ENCODE measurements around the gene REG4. TPM values are rescaled to one million over a fixed set of nuclear protein-coding genes. Genes with fewer than 3 reads are reported as not detected.

REG4 gene
- total RNA-seq, 2 experiments from 2014 or later: 9.1 to 10.3 TPM

DNA sequence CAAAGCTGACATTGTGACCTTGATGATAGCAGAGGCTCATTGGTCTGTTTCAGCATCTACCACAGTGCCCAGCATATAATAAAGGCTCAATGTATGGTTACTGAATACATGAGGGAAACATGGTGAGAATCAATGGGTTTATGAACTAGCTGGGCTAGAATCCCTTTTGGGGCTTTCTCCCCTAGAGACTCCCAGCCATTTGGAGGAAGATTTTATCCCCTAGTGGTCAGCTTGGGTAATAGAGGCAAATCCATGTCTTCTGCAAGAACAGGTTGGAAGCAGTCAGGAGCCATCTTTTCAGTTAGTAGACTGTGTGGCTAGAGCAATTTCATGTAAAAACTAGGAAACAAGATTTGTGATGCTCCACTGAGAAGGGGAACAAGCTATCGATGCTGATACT lies 15.8 kb upstream of the REG4 start:
- POLR2A ChIA-PET: no interaction called here

DNA sequence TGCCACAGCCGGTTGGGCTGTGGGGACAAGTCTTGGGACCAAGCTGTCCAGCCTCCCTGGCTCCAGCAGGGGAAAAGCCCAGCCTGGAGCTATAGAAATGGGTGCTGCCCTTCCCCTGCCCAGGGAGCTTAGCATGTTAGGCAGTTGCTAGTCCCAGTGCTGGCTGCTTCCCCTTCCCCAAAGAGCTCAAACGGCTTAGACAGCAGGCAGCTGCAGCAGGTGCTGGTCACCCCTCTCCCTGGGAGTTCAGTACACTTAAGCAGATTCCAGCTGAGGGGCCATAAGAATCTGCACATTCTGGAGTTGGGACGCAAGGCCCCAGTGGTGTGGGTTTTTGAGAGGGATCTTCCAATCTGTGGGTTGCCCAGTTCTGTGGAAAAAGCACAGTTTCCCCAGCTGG lies 11.1 kb upstream of the REG4 start:
- no peaks in the 10 kb centered on the region for H3K36me3 Mint-ChIP-seq
- H3K4me1 Mint-ChIP-seq: no peaks in the 10 kb centered on the region
- H3K27ac Mint-ChIP-seq: no peak overlapping the region
- ATAC-seq (ENCODE audit: low read depth): no peak
- no peak for DNase-seq
- H3K9me3 Mint-ChIP-seq: no peaks in the 10 kb centered on the region
- H3K4me3 Mint-ChIP-seq: no peak overlapping the region
- peaks cover 36% of the 10 kb centered on the region for H3K27me3 Mint-ChIP-seq
- POLR2A ChIA-PET: no interaction called here

More for the DNA sequence above, 15.8 kb upstream of the REG4 start:
- Mint-ChIP-seq H3K27me3 (peaks cover 31% of the 10 kb centered on the region), H3K27ac (no peak overlapping the region), H3K4me1 (no peaks in the 10 kb centered on the region), H3K36me3 (no peaks in the 10 kb centered on the region), H3K4me3 (no peak overlapping the region), H3K9me3 (no peaks in the 10 kb centered on the region)
- no peak for DNase-seq
- no peak for ATAC-seq (ENCODE audit: low read depth)

DNA sequence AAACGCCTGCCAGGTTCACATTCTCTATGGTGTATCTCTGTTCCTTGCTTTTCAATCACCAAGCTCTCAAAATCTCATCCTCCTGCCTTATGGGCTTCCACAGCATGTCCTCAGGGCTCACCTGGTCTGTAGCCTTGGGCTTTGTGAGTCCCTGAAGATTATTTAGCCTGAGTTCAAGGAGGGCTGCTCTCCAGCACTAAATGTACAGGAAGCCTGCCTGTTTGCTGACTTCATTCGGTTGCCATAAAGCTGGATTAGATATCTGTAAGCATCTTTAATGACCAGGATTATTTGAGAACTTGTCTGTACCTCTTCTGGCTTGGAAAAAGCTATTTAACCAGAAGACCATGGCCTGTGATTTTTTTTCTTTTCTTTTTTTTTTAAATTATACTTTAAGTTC lies 6.9 kb upstream of the REG4 start:
- Mint-ChIP-seq H3K9me3 (no peaks in the 10 kb centered on the region), H3K36me3 (no peaks in the 10 kb centered on the region), H3K4me3 (no peak overlapping the region), H3K27me3 (peaks cover 52% of the 10 kb centered on the region), H3K27ac (no peak overlapping the region), H3K4me1 (no peaks in the 10 kb centered on the region)
- DNase-seq (no peak), ATAC-seq (ENCODE audit: low read depth) (no peak)
- POLR2A ChIA-PET: no interaction called here

DNA sequence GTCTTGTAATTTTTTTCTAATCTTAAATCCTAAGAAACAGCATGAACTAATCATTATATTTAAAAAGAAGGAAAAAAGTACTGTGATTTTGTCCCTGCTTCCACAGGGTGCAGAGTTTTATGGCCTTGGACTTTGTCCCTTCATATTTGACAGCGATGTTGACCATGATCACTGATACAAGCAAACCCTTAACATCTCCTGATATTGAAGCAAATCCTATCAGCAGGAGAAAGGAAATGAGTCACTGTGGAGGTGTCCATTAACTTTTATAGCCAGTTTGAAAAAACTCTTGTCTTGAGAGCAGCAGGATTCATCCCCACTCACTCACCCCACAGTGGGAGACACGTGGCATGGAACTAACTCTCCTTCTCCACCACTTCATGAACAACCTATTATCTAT lies 5.1 kb upstream of the REG4 start:
- POLR2A ChIA-PET: no interaction called here
- no peaks in the 10 kb centered on the region for H3K36me3 Mint-ChIP-seq
- no peaks in the 10 kb centered on the region for H3K4me1 Mint-ChIP-seq
- no peak overlapping the region for H3K4me3 Mint-ChIP-seq
- H3K27me3 Mint-ChIP-seq: peaks cover 45% of the 10 kb centered on the region
- H3K27ac Mint-ChIP-seq: no peak overlapping the region
- no peaks in the 10 kb centered on the region for H3K9me3 Mint-ChIP-seq
- ATAC-seq (ENCODE audit: low read depth) (no peak), DNase-seq (no peak)

DNA sequence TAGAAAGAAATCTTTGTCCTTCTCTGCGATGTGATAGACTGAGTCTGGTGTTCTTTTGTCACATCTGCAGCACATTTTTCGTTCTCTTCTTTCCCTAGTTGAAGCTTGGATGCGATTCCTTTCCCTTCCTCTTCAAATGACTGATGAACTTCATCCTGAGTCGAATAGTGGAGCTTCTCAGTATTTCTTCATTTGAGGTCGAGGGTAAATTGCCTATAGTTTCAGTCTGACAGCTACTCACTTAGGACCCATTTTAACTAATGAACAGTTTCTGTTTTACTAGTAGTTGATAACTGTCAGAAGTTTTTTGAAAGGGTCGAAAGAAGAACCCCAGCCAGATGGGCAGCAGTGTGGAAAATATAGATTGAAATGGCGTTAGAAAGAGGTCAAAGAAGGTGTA lies 4.7 kb upstream of the REG4 start:
- no peak for DNase-seq
- Mint-ChIP-seq H3K27ac (no peak overlapping the region), H3K36me3 (no peaks in the 10 kb centered on the region), H3K4me1 (no peaks in the 10 kb centered on the region), H3K27me3 (peaks cover 45% of the 10 kb centered on the region), H3K4me3 (no peak overlapping the region), H3K9me3 (no peaks in the 10 kb centered on the region)
- no peak for ATAC-seq (ENCODE audit: low read depth)
- POLR2A ChIA-PET: no interaction called here

DNA sequence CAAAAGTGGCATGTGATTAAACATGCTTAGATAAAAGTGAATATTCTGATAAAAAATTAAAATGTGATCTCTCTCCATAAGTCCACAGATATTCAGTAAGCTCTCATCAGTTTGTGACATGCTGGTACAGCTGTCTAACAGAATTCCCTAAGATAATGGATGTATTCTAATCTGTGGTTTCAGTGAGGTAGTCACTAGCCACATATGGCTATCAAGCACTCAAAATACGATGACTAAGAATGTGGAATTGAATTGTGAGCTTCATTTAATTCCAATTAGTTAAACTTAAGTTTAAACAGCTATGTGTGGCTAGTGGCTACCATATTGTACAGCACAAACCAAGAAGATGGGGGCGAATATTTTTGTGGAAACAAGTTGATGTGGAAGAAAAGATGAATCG lies 4.1 kb upstream of the REG4 start:
- H3K4me1 Mint-ChIP-seq: no peaks in the 10 kb centered on the region
- H3K9me3 Mint-ChIP-seq: no peaks in the 10 kb centered on the region
- H3K27me3 Mint-ChIP-seq: peaks cover 48% of the 10 kb centered on the region
- DNase-seq (no peak), ATAC-seq (ENCODE audit: low read depth) (no peak)
- POLR2A ChIA-PET: no interaction called here
- H3K36me3 Mint-ChIP-seq: no peaks in the 10 kb centered on the region
- no peak overlapping the region for H3K27ac Mint-ChIP-seq
- no peak overlapping the region for H3K4me3 Mint-ChIP-seq

DNA sequence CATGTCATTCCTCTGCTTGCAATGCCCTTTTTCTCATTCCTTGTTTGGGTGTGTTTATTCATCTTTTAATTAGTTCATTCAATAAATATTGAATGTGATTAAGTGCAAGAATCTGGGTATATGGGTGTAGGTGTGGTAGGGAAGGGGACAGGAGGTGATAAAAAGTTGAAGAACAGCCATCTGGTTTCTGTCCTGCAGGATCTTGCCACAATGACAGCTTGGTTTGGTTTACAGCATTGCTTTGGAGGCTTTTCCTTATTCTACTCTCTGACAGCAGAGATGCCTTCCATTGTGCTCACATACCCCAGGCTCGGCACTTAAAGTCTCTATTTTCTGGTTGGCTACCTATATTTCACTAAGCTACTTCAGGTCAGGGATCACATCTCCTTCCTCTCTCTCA lies 3.0 kb upstream of the REG4 start:
- POLR2A ChIA-PET: no interaction called here
- no peak overlapping the region for H3K27ac Mint-ChIP-seq
- no peak for DNase-seq
- H3K4me1 Mint-ChIP-seq: peaks cover 1% of the 10 kb centered on the region
- peaks cover 39% of the 10 kb centered on the region for H3K27me3 Mint-ChIP-seq
- ATAC-seq (ENCODE audit: low read depth): no peak
- H3K9me3 Mint-ChIP-seq: no peaks in the 10 kb centered on the region
- H3K4me3 Mint-ChIP-seq: no peak overlapping the region
- H3K36me3 Mint-ChIP-seq: no peaks in the 10 kb centered on the region

DNA sequence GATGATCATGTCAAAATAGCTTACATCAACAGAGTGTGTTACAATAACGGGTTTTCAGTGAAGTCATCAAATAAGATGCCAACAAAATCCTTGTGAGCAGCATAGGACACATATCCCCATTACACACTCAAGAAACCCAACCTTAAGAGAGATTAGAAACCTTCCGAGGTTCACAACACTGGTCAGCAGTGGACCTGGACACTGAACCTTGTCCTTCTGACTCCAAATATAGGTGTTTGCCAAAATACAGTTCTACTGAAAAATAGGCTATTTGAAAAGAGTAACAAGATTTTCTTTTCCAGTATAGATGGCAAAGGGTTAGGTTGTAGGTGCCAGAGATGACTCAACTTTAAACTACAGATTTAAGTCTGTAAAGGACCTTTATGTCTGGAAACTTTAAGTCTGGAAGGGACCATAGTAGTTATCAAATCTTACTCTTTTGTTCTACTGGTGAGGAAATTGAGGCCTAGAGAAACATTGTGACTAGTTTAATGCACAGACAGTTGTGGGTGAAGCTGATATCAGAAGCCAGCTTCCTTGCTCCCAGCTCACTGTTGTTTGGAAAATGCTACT lies 811 bp upstream of the REG4 start:
- no peak for ATAC-seq (ENCODE audit: low read depth)
- POLR2A ChIA-PET: no interaction called here

DNA sequence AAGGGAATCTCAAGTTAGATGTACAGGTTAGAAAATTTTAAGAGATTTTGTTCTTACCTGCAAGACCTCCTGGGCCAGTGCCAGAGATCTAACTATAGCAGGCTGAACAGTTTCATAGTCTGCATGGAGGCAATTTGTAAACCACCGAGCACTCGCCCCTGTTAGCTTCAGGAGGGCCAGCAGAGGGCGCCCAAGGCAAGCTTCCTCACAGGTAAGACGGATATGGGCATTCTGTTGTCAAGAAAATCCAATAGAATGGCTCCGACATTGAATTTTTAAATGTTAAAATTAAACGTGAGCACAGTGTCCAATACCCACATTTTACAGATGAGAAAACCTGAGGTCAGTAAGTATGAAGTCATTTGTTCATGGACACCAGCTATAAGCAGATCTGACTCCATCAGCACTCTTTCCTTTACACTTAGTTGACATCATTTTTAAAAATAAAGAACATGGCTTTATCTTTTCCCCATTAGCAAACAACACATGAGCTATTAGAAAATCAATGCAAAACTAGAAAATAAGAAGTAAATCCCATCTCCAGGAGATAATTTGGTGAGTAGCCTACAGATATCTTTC lies 2.2 kb downstream of the REG4 start:
- ATAC-seq (ENCODE audit: low read depth): peak; percentile 95
- no peaks in the 10 kb centered on the region for H3K36me3 Mint-ChIP-seq

More for the DNA sequence above, 811 bp upstream of the REG4 start:
- peaks cover 6% of the 10 kb centered on the region for H3K4me1 Mint-ChIP-seq
- DNase-seq: no peak
- no peaks in the 10 kb centered on the region for H3K9me3 Mint-ChIP-seq
- H3K27ac Mint-ChIP-seq: no peak overlapping the region
- peaks cover 54% of the 10 kb centered on the region for H3K27me3 Mint-ChIP-seq
- no peak overlapping the region for H3K4me3 Mint-ChIP-seq
- H3K36me3 Mint-ChIP-seq: no peaks in the 10 kb centered on the region

DNA sequence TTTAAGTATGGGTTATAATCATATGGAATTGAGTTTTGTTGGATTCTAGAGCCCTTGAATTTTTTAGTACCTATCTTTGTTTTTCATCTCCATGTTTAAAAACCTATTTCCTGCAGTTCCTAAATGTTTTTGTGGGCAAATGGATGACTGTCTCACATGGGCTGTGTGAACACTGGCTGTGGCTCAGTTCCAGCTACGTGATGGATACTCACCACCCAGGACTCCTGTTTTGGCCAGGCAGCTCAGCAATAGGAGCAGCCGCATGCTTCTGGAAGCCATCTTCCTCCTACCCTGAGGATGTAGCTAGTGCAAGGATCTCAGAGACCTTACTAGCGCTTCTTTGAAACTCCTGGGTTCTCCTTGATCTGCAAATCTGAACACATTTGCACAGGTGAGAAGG lies 2.8 kb downstream of the REG4 start:
- Mint-ChIP-seq H3K9me3 (no peaks in the 10 kb centered on the region), H3K27me3 (peaks cover 47% of the 10 kb centered on the region), H3K4me1 (peaks cover 6% of the 10 kb centered on the region), H3K36me3 (no peaks in the 10 kb centered on the region), H3K4me3 (no peak overlapping the region), H3K27ac (no peak overlapping the region)
- POLR2A ChIA-PET: interaction anchor here (0.9 to 2.1 kb wide), 2 partner anchors 10 to 64 kb away, joined by 5 to 8 read pairs; no protein-coding TSS in a partner anchor
- no peak for ATAC-seq (ENCODE audit: low read depth)
- no peak for DNase-seq

More for the DNA sequence above, 2.2 kb downstream of the REG4 start:
- DNase-seq: peak; percentile 76
- Mint-ChIP-seq H3K9me3 (no peaks in the 10 kb centered on the region), H3K27ac (no peak overlapping the region), H3K4me3 (peak overlapping the region; percentile 16), H3K4me1 (peaks cover 6% of the 10 kb centered on the region), H3K27me3 (peaks cover 50% of the 10 kb centered on the region)
- POLR2A ChIA-PET: interaction anchor here (0.9 to 2.1 kb wide), 2 partner anchors 10 to 65 kb away, joined by 5 to 8 read pairs; no protein-coding TSS in a partner anchor

DNA sequence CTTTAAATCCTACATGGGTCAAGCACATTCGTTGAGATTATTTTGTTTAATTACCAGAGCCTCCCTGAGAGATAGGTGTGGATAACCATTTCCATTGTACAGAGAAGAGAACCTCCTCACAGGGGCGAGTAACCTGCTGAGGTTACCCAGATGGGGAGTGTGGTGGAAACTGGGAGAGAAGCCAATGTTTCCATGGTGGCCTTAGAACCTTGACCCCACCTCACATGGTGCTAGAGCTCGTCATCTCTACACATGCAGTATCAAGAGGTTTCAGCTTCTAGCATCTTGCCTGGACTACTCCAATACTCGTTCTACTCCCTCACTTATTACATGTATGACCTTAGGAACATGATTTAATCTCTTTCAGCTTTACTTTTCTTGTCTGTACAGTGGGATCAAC lies 4.8 kb downstream of the REG4 start:
- H3K4me3 Mint-ChIP-seq: no peak overlapping the region
- peaks cover 43% of the 10 kb centered on the region for H3K27me3 Mint-ChIP-seq
- no peaks in the 10 kb centered on the region for H3K9me3 Mint-ChIP-seq
- H3K27ac Mint-ChIP-seq: no peak overlapping the region
- no peak for DNase-seq
- no peak for ATAC-seq (ENCODE audit: low read depth)
- no peaks in the 10 kb centered on the region for H3K36me3 Mint-ChIP-seq
- POLR2A ChIA-PET: no interaction called here
- H3K4me1 Mint-ChIP-seq: peaks cover 6% of the 10 kb centered on the region

DNA sequence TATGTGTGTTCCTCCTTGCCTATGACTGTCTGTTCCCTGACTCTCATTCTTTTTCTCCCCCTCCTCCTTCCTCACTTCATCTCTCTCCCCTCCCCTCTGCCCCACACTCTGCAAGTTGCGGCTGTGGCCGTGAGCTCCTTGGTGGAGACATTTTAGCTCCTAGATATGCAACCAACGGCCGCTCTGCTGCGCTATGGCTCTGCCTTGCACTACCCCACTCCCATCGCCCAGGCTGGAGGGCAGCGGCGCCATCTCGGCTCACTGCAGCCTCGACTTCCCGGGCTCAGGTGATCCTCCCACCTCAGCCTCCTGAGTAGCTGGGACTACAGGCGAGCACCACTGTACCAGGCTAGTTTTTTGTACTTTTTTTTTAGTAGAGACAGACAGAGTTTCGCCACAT lies 5.5 kb downstream of the REG4 start:
- no peak overlapping the region for H3K4me3 Mint-ChIP-seq
- POLR2A ChIA-PET: no interaction called here
- H3K27me3 Mint-ChIP-seq: peaks cover 36% of the 10 kb centered on the region
- DNase-seq (no peak), ATAC-seq (ENCODE audit: low read depth) (no peak)
- peaks cover 7% of the 10 kb centered on the region for H3K4me1 Mint-ChIP-seq
- H3K9me3 Mint-ChIP-seq: no peaks in the 10 kb centered on the region
- no peaks in the 10 kb centered on the region for H3K36me3 Mint-ChIP-seq
- no peak overlapping the region for H3K27ac Mint-ChIP-seq

DNA sequence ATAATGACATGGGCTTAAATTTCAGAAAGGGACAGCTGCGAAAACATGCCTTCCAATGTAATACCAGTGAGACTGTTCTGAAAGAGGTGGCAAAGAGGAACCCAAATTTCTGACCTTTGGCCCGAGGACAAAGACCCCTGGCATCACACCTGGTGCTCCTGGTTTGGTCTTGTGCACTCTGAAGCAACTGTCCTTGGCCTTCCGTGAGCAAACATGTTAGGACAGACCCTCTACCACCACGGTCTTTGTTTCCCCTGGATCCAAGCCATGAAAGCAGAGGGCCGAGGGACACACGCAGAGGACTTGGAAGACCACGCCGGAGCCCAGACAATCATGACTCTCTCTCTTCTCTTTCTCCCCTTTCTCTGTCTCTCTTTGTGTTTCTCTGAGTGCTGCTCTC lies 6.0 kb downstream of the REG4 start:
- peaks cover 33% of the 10 kb centered on the region for H3K27me3 Mint-ChIP-seq
- no peak for ATAC-seq (ENCODE audit: low read depth)

DNA sequence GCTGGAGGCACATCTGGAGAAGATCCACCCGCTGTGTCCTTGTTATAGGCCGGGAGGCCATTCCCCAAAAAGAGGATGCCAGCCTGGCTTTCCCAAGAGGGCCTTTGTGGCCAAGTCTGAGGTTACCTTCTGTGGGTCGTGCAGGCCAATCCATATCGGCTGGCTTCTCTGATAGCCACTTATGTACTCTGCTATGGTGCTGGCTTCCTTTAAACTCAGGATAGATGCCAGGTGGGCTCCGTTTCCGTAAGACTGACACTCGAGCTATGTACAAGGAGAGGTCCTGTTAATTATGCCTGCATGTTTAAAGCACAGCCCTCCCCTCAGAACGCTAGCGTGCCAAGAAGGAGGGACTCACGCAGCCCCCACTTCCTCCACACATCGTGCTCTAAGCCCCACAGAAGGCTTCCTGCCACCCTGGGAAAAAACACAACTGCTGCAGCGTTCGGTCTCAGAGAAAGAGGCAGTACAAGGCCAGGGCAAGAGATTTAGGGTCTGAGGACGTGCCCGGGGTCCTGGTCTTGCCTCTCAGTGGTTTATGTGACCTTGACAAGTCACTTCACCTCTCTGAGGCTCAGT lies 11.6 kb downstream of the REG4 start:
- POLR2A ChIA-PET: interaction anchor here (1.3 to 2.1 kb wide), 2 partner anchors 9 to 55 kb away, joined by 3 to 8 read pairs; no protein-coding TSS in a partner anchor

More for the DNA sequence above, 6.0 kb downstream of the REG4 start:
- Mint-ChIP-seq H3K27ac (no peak overlapping the region), H3K4me1 (peaks cover 10% of the 10 kb centered on the region), H3K4me3 (no peak overlapping the region), H3K36me3 (no peaks in the 10 kb centered on the region), H3K9me3 (no peaks in the 10 kb centered on the region)
- DNase-seq: no peak
- POLR2A ChIA-PET: no interaction called here

More for the DNA sequence above, 11.6 kb downstream of the REG4 start:
- ATAC-seq (ENCODE audit: low read depth): peak; percentile 88
- Mint-ChIP-seq H3K27me3 (peaks cover 4% of the 10 kb centered on the region), H3K9me3 (no peaks in the 10 kb centered on the region), H3K4me3 (peak overlapping the region; percentile 84), H3K27ac (peak overlapping the region; percentile 88), H3K36me3 (peaks cover 8% of the 10 kb centered on the region), H3K4me1 (peaks cover 22% of the 10 kb centered on the region)
- peak; percentile 46 for DNase-seq

Measured in activated naive CD8-positive, alpha-beta T cell treated with anti-CD3 and anti-CD28 coated beads, Interleukin-2, amount 10 ng/mL, durations not matched to agents 7 days and 5 days (primary cell).